Breast epithelium (tissue), 3 donors: ENCODE results near the gene HYAL4.

ENCODE experiments used
- CTCF ChIP-seq, 3 donors: fragments of 450-650 bp; IDR thresholded peaks; one replicate each; pipeline ENCODE4 v1.5.1; 2016 to 2017; ENCODE audit warnings: antibody characterized with exemption in 3 of 3, mild to moderate bottlenecking in 3 of 3, moderate library complexity in 3 of 3
- POLR2A ChIP-seq: fragments of 450-650 bp; IDR thresholded peaks from one replicate; pipeline ENCODE4 v1.6.1; 2016; ENCODE audit warnings: antibody characterized with exemption, mild to moderate bottlenecking, moderate library complexity
- POLR2AphosphoS5 ChIP-seq, 3 donors: sonication (generic); formaldehyde crosslinking; IDR thresholded peaks; one replicate each; pipeline ENCODE4 v1.6.1; 2017; ENCODE audit warnings: antibody characterized with exemption in 3 of 3

- TF ChIP-seq CTCF (IDR thresholded peaks at IDR 0.05) (no peak), POLR2AphosphoS5 (IDR thresholded peaks at IDR 0.05) (no peak), POLR2A (no peak)
Observed at GRCh38 chr7:123824754-123825067, 20.3 kb upstream of the HYAL4 start.
